Large intestine (tissue), 3 donors: ENCODE measurements around the gene MAP4K1. TPM values are rescaled to one million over a fixed set of nuclear protein-coding genes. Genes with fewer than 3 reads are reported as not detected.

Experiments
- DNase-seq, 2 donors: peaks; one replicate each; pipeline versions ENCODE4 v3.0.0 to v3.0.0-alpha.2; 2013
- H3K27ac ChIP-seq: one replicate; pipeline ENCODE4 v1.5.1; 2013; ENCODE audit warnings: low read length
- H3K27me3 ChIP-seq: 2 replicates; pipeline ENCODE4 v1.6.1; 2013; ENCODE audit warnings: low read length; ENCODE audit not compliant: control insufficient read depth, insufficient read depth
- H3K36me3 ChIP-seq: 2 replicates; pipeline ENCODE4 v1.6.1; 2013; ENCODE audit warnings: low read length; ENCODE audit not compliant: control insufficient read depth, insufficient read depth
- H3K4me1 ChIP-seq: one replicate; pipeline ENCODE4 v1.6.1; 2013; ENCODE audit warnings: low read length; ENCODE audit not compliant: control insufficient read depth, insufficient read depth
- H3K4me3 ChIP-seq: one replicate; pipeline ENCODE4 v1.5.1; 2013; ENCODE audit warnings: low read length
- H3K9me3 ChIP-seq: one replicate; pipeline ENCODE4 v1.6.1; 2013; ENCODE audit warnings: mild to moderate bottlenecking, low read depth, low read length, moderate library complexity; ENCODE audit not compliant: control insufficient read depth
- WGBS: methylation state at CpG from one replicate; pipeline ENCODE4 v1.1.5; 2013; ENCODE audit warnings: low lambda C conversion rate; ENCODE audit not compliant: insufficient coverage; 5-methylcytosine and 5-hydroxymethylcytosine counted together
- polyA plus RNA-seq: library from polyadenylated mRNA; unstranded; fragments of 120-200 nt; gene quantifications from one replicate; pipeline ENCODE4 v1.2.1, GENCODE V29; 2013

MAP4K1 gene
- polyA plus RNA-seq, 1 donor = 3.7 TPM

GRCh38 chr19:38650911-38651584 is 33.3 kb upstream of the MAP4K1 start:
- peak in 1 of 2 donors; percentile 51 for DNase-seq
- peak overlapping the region; percentile 95 for H3K27ac ChIP-seq
- no peaks in the 10 kb centered on the region for H3K9me3 ChIP-seq
- peaks cover 44% of the 10 kb centered on the region for H3K4me1 ChIP-seq
- H3K36me3 ChIP-seq = peaks cover 15% of the 10 kb centered on the region
- WGBS = no CpG with 5 or more reads among the region's 12 CpGs
- H3K4me3 ChIP-seq = peak overlapping the region; percentile 96
- no peaks in the 10 kb centered on the region for H3K27me3 ChIP-seq

- peaks cover 36% of the 10 kb centered on the region for H3K4me1 ChIP-seq
- no CpG with 5 or more reads among the region's 8 CpGs for WGBS
- peak overlapping the region; percentile 96 for H3K4me3 ChIP-seq
- H3K9me3 ChIP-seq = no peaks in the 10 kb centered on the region
- H3K27me3 ChIP-seq = no peaks in the 10 kb centered on the region
- H3K27ac ChIP-seq = peak overlapping the region; percentile 95
- peak in 1 of 2 donors; percentile 78 for DNase-seq
- peaks cover 13% of the 10 kb centered on the region for H3K36me3 ChIP-seq
Observed at GRCh38 chr19:38650172-38650775, 32.5 kb upstream of the MAP4K1 start.

GRCh38 chr19:38649305-38650171 is 31.8 kb upstream of the MAP4K1 start:
- WGBS = 0% methylated on average over 2 of the region's 15 CpGs
- peak overlapping the region; percentile 95 for H3K27ac ChIP-seq
- H3K36me3 ChIP-seq = peaks cover 10% of the 10 kb centered on the region
- peak overlapping the region; percentile 96 for H3K4me3 ChIP-seq
- H3K4me1 ChIP-seq = peaks cover 32% of the 10 kb centered on the region
- peak; percentile 73 to 86 for DNase-seq
- H3K27me3 ChIP-seq = no peaks in the 10 kb centered on the region
- no peaks in the 10 kb centered on the region for H3K9me3 ChIP-seq

- Histone ChIP-seq H3K27ac (peak overlapping the region; percentile 95), H3K4me3 (peak overlapping the region; percentile 96), H3K27me3 (no peaks in the 10 kb centered on the region), H3K9me3 (no peaks in the 10 kb centered on the region), H3K4me1 (peaks cover 25% of the 10 kb centered on the region), H3K36me3 (peaks cover 4% of the 10 kb centered on the region)
- 0% methylated on average over 4 of the region's 13 CpGs for WGBS
- no peak for DNase-seq
Observed at GRCh38 chr19:38648769-38649304, 31.1 kb upstream of the MAP4K1 start.

GRCh38 chr19:38647966-38648768 is 30.4 kb upstream of the MAP4K1 start:
- peaks cover 21% of the 10 kb centered on the region for H3K4me1 ChIP-seq
- whole genome bisulfite sequencing = 0% methylated on average over 11 of the region's 19 CpGs
- peak in 1 of 2 donors; percentile 33 for DNase-seq
- no peaks in the 10 kb centered on the region for H3K9me3 ChIP-seq
- H3K27ac ChIP-seq = peak overlapping the region; percentile 95
- peak overlapping the region; percentile 96 for H3K4me3 ChIP-seq
- H3K27me3 ChIP-seq = no peaks in the 10 kb centered on the region
- peaks cover 4% of the 10 kb centered on the region for H3K36me3 ChIP-seq

GRCh38 chr19:38647368-38647965 is 29.7 kb upstream of the MAP4K1 start, which contains the start of gene ACTN4:
ACTN4 (plus strand) TSS chr19:38647649; CDS start chr19:38647746, 97 bp downstream.
- H3K36me3 ChIP-seq = peaks cover 4% of the 10 kb centered on the region

GRCh38 chr19:38644719-38645118 is 27.0 kb upstream of the MAP4K1 start:
- Histone ChIP-seq H3K27me3 (no peaks in the 10 kb centered on the region), H3K4me1 (peaks cover 6% of the 10 kb centered on the region), H3K9me3 (no peaks in the 10 kb centered on the region), H3K36me3 (no peaks in the 10 kb centered on the region), H3K4me3 (no peak overlapping the region), H3K27ac (no peak overlapping the region)
- DNase-seq = peak in 1 of 2 donors; percentile 57
- no CpG with 5 or more reads among the region's 8 CpGs for WGBS

More at GRCh38 chr19:38647368-38647965, 29.7 kb upstream of the MAP4K1 start, which contains the start of gene ACTN4:
- no peaks in the 10 kb centered on the region for H3K27me3 ChIP-seq
- peaks cover 19% of the 10 kb centered on the region for H3K4me1 ChIP-seq
- H3K27ac ChIP-seq = peak within 1 kb of the TSS; percentile 95
- no peaks in the 10 kb centered on the region for H3K9me3 ChIP-seq
- peak; percentile 98 to 99 for DNase-seq
- no CpG with 5 or more reads among the region's 77 CpGs for WGBS
- H3K4me3 ChIP-seq = peak within 1 kb of the TSS; percentile 96

GRCh38 chr19:38642176-38642575 is 24.4 kb upstream of the MAP4K1 start:
- no peak for DNase-seq
- H3K4me3 ChIP-seq = no peak overlapping the region
- peak overlapping the region; percentile 8 for H3K27ac ChIP-seq
- peaks cover 9% of the 10 kb centered on the region for H3K4me1 ChIP-seq
- H3K27me3 ChIP-seq = no peaks in the 10 kb centered on the region
- H3K9me3 ChIP-seq = no peaks in the 10 kb centered on the region
- H3K36me3 ChIP-seq = peaks cover 4% of the 10 kb centered on the region
- WGBS = no CpG with 5 or more reads among the region's 9 CpGs

- peaks cover 12% of the 10 kb centered on the region for H3K36me3 ChIP-seq
- no peak overlapping the region for H3K4me3 ChIP-seq
- peak overlapping the region; percentile 64 for H3K27ac ChIP-seq
- H3K9me3 ChIP-seq = no peaks in the 10 kb centered on the region
- no peaks in the 10 kb centered on the region for H3K27me3 ChIP-seq
- peaks cover 21% of the 10 kb centered on the region for H3K4me1 ChIP-seq
- WGBS = no CpG with 5 or more reads among the region's 4 CpGs
- DNase-seq = peak in 1 of 2 donors; percentile 75
Observed at GRCh38 chr19:38640368-38640767, 22.6 kb upstream of the MAP4K1 start.
